Adrenal gland (tissue), 12 donors: ENCODE measurements around the gene SH3PXD2B. TPM values are rescaled to one million over a fixed set of nuclear protein-coding genes. Genes with fewer than 3 reads are reported as not detected.
"Not testable (repeated sequence)": the region's sequence is repeated elsewhere in the genome, so short reads cannot be mapped to it uniquely, and the experiment has no call there.

Experiments
- DNase-seq, 7 donors: peaks; one replicate each; pipeline ENCODE4 v3.0.0-alpha.2; 2019 to 2020
- H3K27ac ChIP-seq, 5 donors: fragments of 200-600 bp; sonication (generic) in 4 of 5; 1 replicate in 3 of 5; 2 replicates in 2 of 5; pipeline versions ENCODE4 v1.5.1 to v1.8.0; 2016 to 2020; ENCODE audit warnings: mild to moderate bottlenecking in 1 of 5
- H3K27me3 ChIP-seq: fragments of 200-600 bp; 2 replicates; pipeline ENCODE4 v1.8.0; 2021
- H3K36me3 ChIP-seq, 2 donors: fragments of 200-600 bp; replicated peaks in 1 of 2; 1 replicate in 1 of 2; 2 replicates in 1 of 2; pipeline versions ENCODE4 v1.5.1 to v1.8.0; 2018 to 2022
- H3K4me1 ChIP-seq, 2 donors: fragments of 200-600 bp; replicated peaks in 1 of 2; 1 replicate in 1 of 2; 2 replicates in 1 of 2; pipeline versions ENCODE4 v1.5.1 to v1.8.0; 2018 to 2021
- H3K4me3 ChIP-seq, 4 donors: fragments of 200-600 bp; sonication (generic) in 3 of 4; one replicate each; pipeline ENCODE4 v1.5.1; 2016 to 2018
- H3K9me3 ChIP-seq, 3 donors: fragments of 200-600 bp; sonication (generic) in 1 of 3; replicated peaks in 1 of 3; 1 replicate in 2 of 3; 2 replicates in 1 of 3; pipeline versions ENCODE4 v1.5.1 to v1.8.0; 2016 to 2021
- CTCF ChIP-seq, 6 experiments: fragments of 450-650 bp in 4 of 6; fragments of 200-600 bp in 2 of 6; sonication (generic) in 1 of 6; IDR thresholded peaks; 1 replicate in 5 of 6; 2 replicates in 1 of 6; pipeline versions ENCODE4 v1.5.1 to v1.8.0; 2016 to 2021; ENCODE audit warnings: antibody characterized with exemption in 6 of 6, mild to moderate bottlenecking in 2 of 6, moderate library complexity in 1 of 6
- POLR2A ChIP-seq, 2 donors: fragments of 450-650 bp; IDR thresholded peaks; one replicate each; pipeline ENCODE4 v1.6.1; 2017; ENCODE audit warnings: antibody characterized with exemption in 2 of 2, mild to moderate bottlenecking in 2 of 2, moderate library complexity in 1 of 2
- WGBS, 4 donors: extraction: QIAGEN DNeasy Blood & Tissue Kit in 2 of 4; methylation state at CpG; one replicate each; pipeline versions ENCODE4 v1.1.5 to v1.1.7; 2013 to 2017; 5-methylcytosine and 5-hydroxymethylcytosine counted together
- intact Hi-C, 2 donors: fragments of 100-400 bp; cut with DNase I; formaldehyde crosslinking; loops; one replicate each; pipeline versions ENCODE4 v1.14.1 to v1.15.0; 2022 to 2023
- polyA plus RNA-seq, 3 donors: library from polyadenylated mRNA; stranded (reverse); fragments of 200-250 nt in 2 of 3; fragments of 350-450 nt in 1 of 3; fragmentation: Illumina TruSeq in 1 of 3; extraction: RNeasy Lipid Tissue Mini Kit (QIAGEN cat#74804) in 1 of 3; gene quantifications; one replicate each; pipeline ENCODE4 v1.2.3, GENCODE V29; 2013 to 2014
- total RNA-seq, 9 donors: library from RNA; depleted of rRNA in 4 of 9; stranded (reverse); fragments of >200 nt in 4 of 9; fragments of 120-200 nt in 1 of 9; fragmentation: NEBNext Ultra II Directional in 1 of 9; extraction: Animal tissue kit (Norgen Biotek cat#: 25700) in 1 of 9; gene quantifications; one replicate each; pipeline versions ENCODE4 v1.1.0 to v1.2.4, GENCODE V29; 2013 to 2023
- donor health status: healthy with polysubstance abuse.
- donor health status: Bipolar disorder and iron deficiency.
- donor health status: DM: yes; HTN: yes; CAD: no.
- donor health status: DM: no; HTN: no; CAD: no.
- donor health status: DM: no; HTN: no; CAD: no.
- donor health status: DM: yes; HTN: yes; CAD: no.

The SH3PXD2B gene
- total and polyA plus RNA-seq, 12 donors: 15.2 to 111 (median 51.5) TPM

GRCh38 chr5:172293054-172293744 is 161.1 kb downstream of the SH3PXD2B start:
- no peaks in the 10 kb centered on the region for H3K36me3 ChIP-seq
- peak overlapping the region in 2 of 5 donors; percentile 30 to 46 for H3K27ac ChIP-seq
- H3K4me1 ChIP-seq: peaks cover 6 to 7% of the 10 kb centered on the region in 2 donors
- H3K9me3 ChIP-seq: no peaks in the 10 kb centered on the region
- H3K4me3 ChIP-seq: no peak overlapping the region
- peak; percentile 72 to 93 (median 85) for DNase-seq
- TF ChIP-seq POLR2A (IDR thresholded peaks at IDR 0.05) (no peak), CTCF (IDR thresholded peaks at IDR 0.05) (peak; percentile 71 to 92 (median 88))
- intact Hi-C loops: loop anchor here in 1 of 2 donors (5.0 to 10.0 kb wide), 2 partner anchors 98 to 186 kb away; partner anchors contain the start of gene EFCAB9
- 36 to 45% (median 39%) methylated on average over 5 of the region's 5 CpGs for WGBS, 4 donors
- H3K27me3 ChIP-seq: no peaks in the 10 kb centered on the region

- not testable (repeated sequence) for H3K4me3 ChIP-seq, H3K27ac ChIP-seq, H3K9me3 ChIP-seq, H3K36me3 ChIP-seq, H3K27me3 ChIP-seq, H3K4me1 ChIP-seq, DNase-seq
- WGBS, 4 donors: 77 to 84% (median 82%) methylated on average over 5 of the region's 5 CpGs
- intact Hi-C loops: loop anchor here in 1 of 2 donors (5.0 to 10.0 kb wide), 2 partner anchors 97 to 185 kb away; partner anchors contain the start of gene EFCAB9
Measured at GRCh38 chr5:172291837-172292236, 162.5 kb downstream of the SH3PXD2B start.

GRCh38 chr5:172288465-172288864 is 165.9 kb downstream of the SH3PXD2B start:
- Histone ChIP-seq H3K27me3 (no peaks in the 10 kb centered on the region), H3K36me3 (no peaks in the 10 kb centered on the region), H3K4me1 (peaks cover 6 to 7% of the 10 kb centered on the region in 2 donors), H3K4me3 (no peak overlapping the region), H3K9me3 (no peaks in the 10 kb centered on the region), H3K27ac (no peak overlapping the region)
- intact Hi-C loops: loop anchor here in 1 of 2 donors (5.0 to 10.0 kb wide), 2 partner anchors 104 to 186 kb away; partner anchors contain the start of gene STK10
- no peak for DNase-seq
- WGBS, 4 donors: 94 to 100% (median 97%) methylated on average over 4 of the region's 4 CpGs
- no peak for TF ChIP-seq POLR2A (IDR thresholded peaks at IDR 0.05)
- TF ChIP-seq CTCF (IDR thresholded peaks at IDR 0.05): no peak

- H3K27ac ChIP-seq, H3K4me1 ChIP-seq, H3K36me3 ChIP-seq, H3K27me3 ChIP-seq, H3K4me3 ChIP-seq, H3K9me3 ChIP-seq, DNase-seq: not testable (repeated sequence)
- WGBS, 4 donors: 81 to 98% (median 94%) methylated on average over 3 of the region's 3 CpGs
- intact Hi-C loops: loop anchor here in 1 of 2 donors (5.0 to 10.0 kb wide), 2 partner anchors 102 to 185 kb away; partner anchors contain the start of gene STK10
Measured at GRCh38 chr5:172287140-172287539, 167.2 kb downstream of the SH3PXD2B start.

- 76 to 85% (median 81%) methylated on average over 15 of the region's 15 CpGs for WGBS, 4 donors
- peaks cover 21% of the 10 kb centered on the region in 2 donors for H3K4me1 ChIP-seq
- H3K27ac ChIP-seq: no peak overlapping the region
- H3K36me3 ChIP-seq: no peaks in the 10 kb centered on the region
- DNase-seq: no peak
- H3K27me3 ChIP-seq: no peaks in the 10 kb centered on the region
- intact Hi-C loops: loop anchor here in 1 of 2 donors (5.0 to 10.0 kb wide), 2 partner anchors 101 to 183 kb away; partner anchors contain the start of gene STK10
- no peak overlapping the region for H3K4me3 ChIP-seq
- H3K9me3 ChIP-seq: no peaks in the 10 kb centered on the region
- TF ChIP-seq POLR2A (IDR thresholded peaks at IDR 0.05) (no peak), CTCF (IDR thresholded peaks at IDR 0.05) (no peak)
Measured at GRCh38 chr5:172285226-172286143, 168.8 kb downstream of the SH3PXD2B start.
